CD4-positive, alpha-beta T cell treated with Interferon gamma for 1 hour (primary cell): ENCODE data around the gene RARA.

Experiments used
- DNase-seq: peaks from one replicate; pipeline ENCODE4 v3.0.0-alpha.2; 2020

RARA gene

GRCh38 chr17:40309031-40309948, at the start of gene RARA:
TSS of gene RARA (plus strand) at chr17:40309180. CDS start at chr17:40331219, 22,039 bp downstream.
- peak; percentile 34 for DNase-seq

GRCh38 chr17:40259505-40259904, 49.5 kb upstream of the RARA start:
- DNase-seq = no peak

GRCh38 chr17:40260528-40260927, 48.5 kb upstream of the RARA start:
- no peak for DNase-seq

GRCh38 chr17:40264458-40265185, 44.4 kb upstream of the RARA start:
- no peak for DNase-seq

GRCh38 chr17:40265337-40265736, 43.6 kb upstream of the RARA start:
- no peak for DNase-seq

GRCh38 chr17:40266882-40267281, 42.1 kb upstream of the RARA start:
- DNase-seq = no peak

GRCh38 chr17:40268141-40268712, 40.8 kb upstream of the RARA start:
- DNase-seq = no peak

GRCh38 chr17:40278414-40278813, 30.6 kb upstream of the RARA start:
- no peak for DNase-seq

- no peak for DNase-seq
These were observed 29.6 kb upstream of the RARA start for GRCh38 chr17:40279402-40279801.

- no peak for DNase-seq
These were observed 27.3 kb upstream of the RARA start for GRCh38 chr17:40281663-40282062.

- no peak for DNase-seq
These were observed 25.3 kb upstream of the RARA start for GRCh38 chr17:40283662-40284061.

GRCh38 chr17:40284085-40284713, 24.8 kb upstream of the RARA start:
- DNase-seq = no peak

GRCh38 chr17:40286473-40286872, 22.5 kb upstream of the RARA start:
- no peak for DNase-seq

GRCh38 chr17:40287159-40287493, 21.9 kb upstream of the RARA start:
- DNase-seq = no peak

GRCh38 chr17:40287494-40288369, 21.2 kb upstream of the RARA start, which contains the start of gene CDC6:
TSS of gene CDC6 (plus strand) at chr17:40287879. CDS start at chr17:40289421, 1,542 bp downstream.
- DNase-seq = peak; percentile 99

- no peak for DNase-seq
These were observed 18.2 kb upstream of the RARA start for GRCh38 chr17:40290629-40291280.

- DNase-seq = no peak
These were observed 17.7 kb upstream of the RARA start for GRCh38 chr17:40291281-40291664.

GRCh38 chr17:40293363-40293762, 15.6 kb upstream of the RARA start:
- no peak for DNase-seq

GRCh38 chr17:40295488-40296436, 13.2 kb upstream of the RARA start:
- DNase-seq = no peak

GRCh38 chr17:40297511-40297910, 11.5 kb upstream of the RARA start:
- no peak for DNase-seq
